WTC11 (cell line): ENCODE results near the gene AVP.

Experiments
- OVOL2 ChIP-seq: fragments of 250-450 bp; sonication (Bioruptor Pico); IDR thresholded peaks from 2 replicates; pipeline ENCODE4 v1.9.0; 2021; ENCODE audit warnings: mild to moderate bottlenecking, borderline replicate concordance
- TF ChIP-seq, protein P1 (sequence below): fragments of 200-600 bp; IDR thresholded peaks from 2 replicates; pipeline ENCODE4 v1.8.0; 2022; ENCODE audit warnings: antibody characterized with exemption
- TF ChIP-seq, protein P2 (sequence below): sonication (generic); formaldehyde crosslinking; IDR thresholded peaks from 2 replicates; pipeline ENCODE4 v1.8.1; 2023; ENCODE audit warnings: mild to moderate bottlenecking, moderate library complexity, missing genetic modification reagents

DNA sequence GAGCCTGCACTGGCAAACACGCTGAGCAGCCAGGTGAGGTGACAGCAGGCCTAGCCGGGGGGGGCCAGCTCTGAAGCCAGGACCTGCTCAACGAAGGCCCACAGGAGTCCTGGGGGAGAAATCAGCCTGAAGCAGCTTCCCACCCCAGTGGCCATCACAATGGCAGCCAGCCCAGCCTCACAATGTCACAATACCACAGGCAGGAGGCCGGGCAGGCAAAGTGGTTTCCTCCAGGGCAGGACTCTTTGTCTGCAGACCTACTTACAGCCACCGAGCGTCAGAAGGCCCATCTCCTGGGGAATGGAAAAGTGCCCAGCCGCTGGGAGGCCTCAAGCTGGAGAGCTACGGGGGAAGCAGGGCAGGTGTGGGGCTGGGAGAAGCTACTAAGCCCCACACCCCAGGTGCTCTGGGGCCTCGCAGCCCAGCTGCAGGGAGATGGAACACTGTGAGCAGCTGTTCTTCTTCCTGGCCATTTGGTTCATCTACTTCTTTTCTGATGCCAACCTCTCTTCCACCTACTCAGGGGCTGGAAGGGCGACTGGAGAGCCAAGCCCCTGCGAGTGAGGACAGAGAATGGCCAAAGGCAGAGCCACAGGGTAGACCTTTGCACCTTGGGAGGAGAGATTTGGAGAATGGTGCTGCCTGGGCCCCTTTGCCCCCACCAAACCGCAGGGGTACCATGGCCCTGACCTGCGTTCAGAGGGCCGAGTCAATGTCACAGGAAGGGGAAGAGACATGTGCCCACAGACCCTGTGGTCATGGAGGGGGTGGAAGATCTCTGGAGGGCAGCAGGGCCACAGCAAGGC, 22.3 kb upstream of the AVP start:
- TF ChIP-seq, protein P1, sequence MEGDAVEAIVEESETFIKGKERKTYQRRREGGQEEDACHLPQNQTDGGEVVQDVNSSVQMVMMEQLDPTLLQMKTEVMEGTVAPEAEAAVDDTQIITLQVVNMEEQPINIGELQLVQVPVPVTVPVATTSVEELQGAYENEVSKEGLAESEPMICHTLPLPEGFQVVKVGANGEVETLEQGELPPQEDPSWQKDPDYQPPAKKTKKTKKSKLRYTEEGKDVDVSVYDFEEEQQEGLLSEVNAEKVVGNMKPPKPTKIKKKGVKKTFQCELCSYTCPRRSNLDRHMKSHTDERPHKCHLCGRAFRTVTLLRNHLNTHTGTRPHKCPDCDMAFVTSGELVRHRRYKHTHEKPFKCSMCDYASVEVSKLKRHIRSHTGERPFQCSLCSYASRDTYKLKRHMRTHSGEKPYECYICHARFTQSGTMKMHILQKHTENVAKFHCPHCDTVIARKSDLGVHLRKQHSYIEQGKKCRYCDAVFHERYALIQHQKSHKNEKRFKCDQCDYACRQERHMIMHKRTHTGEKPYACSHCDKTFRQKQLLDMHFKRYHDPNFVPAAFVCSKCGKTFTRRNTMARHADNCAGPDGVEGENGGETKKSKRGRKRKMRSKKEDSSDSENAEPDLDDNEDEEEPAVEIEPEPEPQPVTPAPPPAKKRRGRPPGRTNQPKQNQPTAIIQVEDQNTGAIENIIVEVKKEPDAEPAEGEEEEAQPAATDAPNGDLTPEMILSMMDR = no peak
- TF ChIP-seq, protein P2, sequence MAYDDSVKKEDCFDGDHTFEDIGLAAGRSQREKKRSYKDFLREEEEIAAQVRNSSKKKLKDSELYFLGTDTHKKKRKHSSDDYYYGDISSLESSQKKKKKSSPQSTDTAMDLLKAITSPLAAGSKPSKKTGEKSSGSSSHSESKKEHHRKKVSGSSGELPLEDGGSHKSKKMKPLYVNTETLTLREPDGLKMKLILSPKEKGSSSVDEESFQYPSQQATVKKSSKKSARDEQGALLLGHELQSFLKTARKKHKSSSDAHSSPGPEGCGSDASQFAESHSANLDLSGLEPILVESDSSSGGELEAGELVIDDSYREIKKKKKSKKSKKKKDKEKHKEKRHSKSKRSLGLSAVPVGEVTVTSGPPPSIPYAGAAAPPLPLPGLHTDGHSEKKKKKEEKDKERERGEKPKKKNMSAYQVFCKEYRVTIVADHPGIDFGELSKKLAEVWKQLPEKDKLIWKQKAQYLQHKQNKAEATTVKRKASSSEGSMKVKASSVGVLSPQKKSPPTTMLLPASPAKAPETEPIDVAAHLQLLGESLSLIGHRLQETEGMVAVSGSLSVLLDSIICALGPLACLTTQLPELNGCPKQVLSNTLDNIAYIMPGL = no peak
- TF ChIP-seq OVOL2 (CRISPR knock-in tag) = no peak
